ENCODE data around the gene COL13A1.

COL13A1 gene

GRCh38 chr10:69955211-69955805 is 153.6 kb downstream of the COL13A1 start:
- DNase-seq = no peak

GRCh38 chr10:69955897-69956740 is 154.4 kb downstream of the COL13A1 start:
- no peak for DNase-seq

GRCh38 chr10:69956741-69957230 is 155.1 kb downstream of the COL13A1 start:
- no peak for DNase-seq

GRCh38 chr10:69957241-69957885 is 155.7 kb downstream of the COL13A1 start:
- no peak for DNase-seq

GRCh38 chr10:69957886-69958555 is 156.3 kb downstream of the COL13A1 start:
- DNase-seq = no peak

GRCh38 chr10:69958556-69958902 is 156.8 kb downstream of the COL13A1 start:
- no peak for DNase-seq

- peak; percentile 53 for DNase-seq
Measured at GRCh38 chr10:69959911-69960310, 158.2 kb downstream of the COL13A1 start.

GRCh38 chr10:69960606-69960987 is 158.9 kb downstream of the COL13A1 start:
- DNase-seq = no peak

GRCh38 chr10:69960988-69961880 is 159.5 kb downstream of the COL13A1 start:
- no peak for DNase-seq

GRCh38 chr10:69961881-69962745 is 160.4 kb downstream of the COL13A1 start:
- DNase-seq = no peak

- no peak for DNase-seq
Measured at GRCh38 chr10:69962746-69963135, 161.0 kb downstream of the COL13A1 start.

- DNase-seq = no peak
Measured at GRCh38 chr10:69963178-69963834, 161.6 kb downstream of the COL13A1 start.

GRCh38 chr10:69963835-69964710 is 162.4 kb downstream of the COL13A1 start:
- no peak for DNase-seq

- no peak for DNase-seq
Measured at GRCh38 chr10:69965086-69965485, 163.4 kb downstream of the COL13A1 start.

- DNase-seq = no peak
Measured at GRCh38 chr10:69965919-69966662, 164.4 kb downstream of the COL13A1 start.

- DNase-seq = no peak
Measured at GRCh38 chr10:69968830-69969229, 167.1 kb downstream of the COL13A1 start.

GRCh38 chr10:69969977-69970376 is 168.3 kb downstream of the COL13A1 start:
- DNase-seq = no peak

GRCh38 chr10:69972981-69973397 is 171.3 kb downstream of the COL13A1 start:
- no peak for DNase-seq

GRCh38 chr10:69973678-69974077 is 172.0 kb downstream of the COL13A1 start:
- DNase-seq = no peak

Data from SIG-M5 (cell line).